RWPE1 (cell line): ENCODE data around the gene VPREB3.

Experiments used
- CTCF ChIA-PET: fragments of 350-600 bp; sonication (Branson Sonifier 250); formaldehyde crosslinking; extraction: SDS; loops from one replicate; lab custom pipeline; 2021; lab: Yijun Ruan, JAX
- POLR2A ChIA-PET: fragments of 400-600 bp; formaldehyde crosslinking; extraction: SDS; loops from one replicate; lab custom pipeline; 2020; ENCODE audit warnings: antibody characterized with exemption; ENCODE audit not compliant: low non-redundant PET; lab: Yijun Ruan, JAX
- DNase-seq: peaks from one replicate; pipeline ENCODE4 v3.0.0; 2012; ENCODE audit warnings: low spot score
- H3K27ac ChIP-seq: fragments of 450-650 bp; 2 replicates; pipeline ENCODE4 v1.5.1; 2017
- CTCF ChIP-seq: fragments of 450-650 bp; conservative IDR thresholded peaks from 2 replicates; pipeline ENCODE4 v1.5.1; 2017; ENCODE audit warnings: low read depth, mild to moderate bottlenecking

Gene VPREB3

GRCh38 chr22:23782703-23783102, 28.5 kb upstream of the VPREB3 start:
- DNase-seq = no peak
- no peak for TF ChIP-seq CTCF
- H3K27ac ChIP-seq = peak overlapping the region; percentile 81
- ChIA-PET CTCF (no interaction called here), POLR2A (no interaction called here)

- ChIA-PET POLR2A (no interaction called here), CTCF (no interaction called here)
- TF ChIP-seq CTCF = no peak
- H3K27ac ChIP-seq = peak overlapping the region; percentile 81
- no peak for DNase-seq
These were observed 28.0 kb upstream of the VPREB3 start for GRCh38 chr22:23782252-23782651.

GRCh38 chr22:23781511-23782183, 27.4 kb upstream of the VPREB3 start:
- CTCF ChIA-PET = interaction anchor here (0.8 kb wide), 1 partner anchor 68 kb away, joined by 3 read pairs; no protein-coding TSS in a partner anchor
- POLR2A ChIA-PET = no interaction called here
- peak overlapping the region; percentile 81 for H3K27ac ChIP-seq
- peak; percentile 80 for DNase-seq
- no peak for TF ChIP-seq CTCF

GRCh38 chr22:23781065-23781464, 26.8 kb upstream of the VPREB3 start:
- DNase-seq = no peak
- H3K27ac ChIP-seq = peak overlapping the region; percentile 81
- ChIA-PET POLR2A (no interaction called here), CTCF (interaction anchor here (0.8 kb wide), 1 partner anchor 69 kb away, joined by 3 read pairs; no protein-coding TSS in a partner anchor)
- no peak for TF ChIP-seq CTCF

- no peak for TF ChIP-seq CTCF
- peak overlapping the region; percentile 81; the same call in 1 of the 2 replicates for H3K27ac ChIP-seq
- ChIA-PET POLR2A (no interaction called here), CTCF (no interaction called here)
- no peak for DNase-seq
These were observed 26.0 kb upstream of the VPREB3 start for GRCh38 chr22:23780146-23780748.

GRCh38 chr22:23779731-23780130, 25.5 kb upstream of the VPREB3 start:
- no peak for TF ChIP-seq CTCF
- ChIA-PET CTCF (no interaction called here), POLR2A (no interaction called here)
- H3K27ac ChIP-seq = no peak overlapping the region
- no peak for DNase-seq
